GM12875 (cell line): ENCODE results near the gene LSM4.
A peak's percentile ranks its signal among the peaks of the same experiment; 100 is the strongest.

ENCODE experiments used
- H3K4me3 ChIP-seq: one replicate; pipeline ENCODE4 v1.5.1; 2011; ENCODE audit warnings: low read depth, low read length, control low read depth
- CTCF ChIP-seq: IDR thresholded peaks from 2 replicates; pipeline ENCODE4 v1.5.1; 2011; ENCODE audit warnings: low read depth, mild to moderate bottlenecking, control low read depth, inconsistent platforms, low read length, moderate library complexity, borderline replicate concordance; ENCODE audit not compliant: insufficient read depth

The LSM4 gene

GRCh38 chr19:18292462-18292809 is 30.4 kb downstream of the LSM4 start:
- TF ChIP-seq CTCF, result no peak
- peak overlapping the region; percentile 78 for H3K4me3 ChIP-seq

GRCh38 chr19:18291590-18292461 is 31.1 kb downstream of the LSM4 start:
- peak overlapping the region; percentile 78 for H3K4me3 ChIP-seq
- TF ChIP-seq CTCF, result no peak

GRCh38 chr19:18291019-18291524 is 31.8 kb downstream of the LSM4 start:
- no peak for TF ChIP-seq CTCF
- peak overlapping the region; percentile 45 for H3K4me3 ChIP-seq

GRCh38 chr19:18290302-18291018 is 32.4 kb downstream of the LSM4 start:
- no peak for TF ChIP-seq CTCF
- H3K4me3 ChIP-seq, result no peak overlapping the region

- no peak for TF ChIP-seq CTCF
- no peak overlapping the region for H3K4me3 ChIP-seq
Measured at GRCh38 chr19:18289471-18290301, 33.2 kb downstream of the LSM4 start.

GRCh38 chr19:18287836-18288772 is 34.8 kb downstream of the LSM4 start:
- H3K4me3 ChIP-seq, result no peak overlapping the region
- TF ChIP-seq CTCF, result no peak
